GM12878 (cell line): ENCODE measurements around the gene ERVV-1. TPM values are rescaled to one million over a fixed set of nuclear protein-coding genes. Genes with fewer than 3 reads are reported as not detected.

Experiments
- ASH2L ChIP-seq: fragments of 300-600, 200-600 bp; sonication (generic); IDR thresholded peaks from 2 replicates; pipeline ENCODE4 v1.6.1; 2017; ENCODE audit warnings: low read depth, mild to moderate bottlenecking, borderline replicate concordance
- ATF7 ChIP-seq: fragments of 450-650 bp; IDR thresholded peaks from 2 replicates; pipeline ENCODE4 v1.6.1; 2016; ENCODE audit warnings: low read depth, mild to moderate bottlenecking
- EGR1 ChIP-seq, 2 experiments: IDR thresholded peaks; 1 replicate in 1 of 2; 2 replicates in 1 of 2; pipeline ENCODE4 v1.6.1; 2011 to 2012; ENCODE audit warnings: low read depth in 2 of 2, low read length in 2 of 2, borderline replicate concordance in 1 of 2, mild to moderate bottlenecking in 1 of 2, moderate library complexity in 1 of 2
- ETV6 ChIP-seq, 2 experiments: fragments of 450-650 bp in 1 of 2; IDR thresholded peaks in 1 of 2; conservative IDR thresholded peaks in 1 of 2; 2 replicates each; pipeline ENCODE4 v1.6.1; 2014; ENCODE audit warnings: antibody characterized with exemption in 1 of 2, borderline replicate concordance in 1 of 2, low read depth in 1 of 2, mild to moderate bottlenecking in 1 of 2, moderate library complexity in 1 of 2
- HCFC1 ChIP-seq: fragments of 150-350 bp; IDR thresholded peaks from 2 replicates; pipeline ENCODE4 v1.6.1; 2014; ENCODE audit warnings: low read length
- JUNB ChIP-seq: IDR thresholded peaks from 2 replicates; pipeline ENCODE4 v1.6.1; 2016; ENCODE audit warnings: antibody characterized with exemption, mild to moderate bottlenecking
- KAT2A ChIP-seq: conservative IDR thresholded peaks from 2 replicates; pipeline ENCODE4 v1.6.1; 2011; ENCODE audit warnings: low read depth, low read length; ENCODE audit not compliant: control insufficient read depth
- NR2F1 ChIP-seq: fragments of 450-650 bp; conservative IDR thresholded peaks from 2 replicates; pipeline ENCODE4 v1.6.1; 2017; ENCODE audit warnings: mild to moderate bottlenecking
- PAX5 ChIP-seq: IDR thresholded peaks from 2 replicates; pipeline ENCODE4 v1.6.1; 2011; ENCODE audit warnings: low read depth, low read length, borderline replicate concordance
- RAD51 ChIP-seq: fragments of 450-650 bp; IDR thresholded peaks from 2 replicates; pipeline ENCODE4 v1.6.1; 2016; ENCODE audit warnings: moderate library complexity, mild to moderate bottlenecking, inconsistent platforms
- polyA plus RNA-seq, 11 experiments: library from polyadenylated mRNA; depleted of rRNA in 4 of 11; unstranded in 6 of 11; stranded (reverse) in 5 of 11; fragments of >200 nt; fragmentation: Nextera tagmentation in 4 of 11; fragmentation: Illumina TruSeq in 1 of 11; extraction: Ambion mirVana in 4 of 11; extraction: Trizol in 1 of 11; gene quantifications; 1 replicate in 1 of 11; 2 replicates in 10 of 11; pipeline versions ENCODE4 v1.2.1 to v1.2.3, GENCODE V29; 2011 to 2016; ENCODE audit warnings: inconsistent platforms in 2 of 11, missing spikeins in 2 of 11, low read depth in 1 of 11
- total RNA-seq, 4 experiments: library from RNA; depleted of rRNA in 3 of 4; stranded (reverse); fragments of >200 nt in 3 of 4; fragmentation: Illumina TruSeq in 1 of 4; extraction: Trizol in 1 of 4; gene quantifications; 2 replicates each; pipeline versions ENCODE4 v1.2.1 to v1.2.3, GENCODE V29; 2013 to 2021
- TF ChIP-seq, protein P1 (sequence below): fragments of 450-650 bp; formaldehyde crosslinking; IDR thresholded peaks from 2 replicates; pipeline ENCODE4 v1.5.0; 2022; ENCODE audit warnings: mild to moderate bottlenecking, missing genetic modification characterization
- TF ChIP-seq, protein P2 (sequence below): IDR thresholded peaks from 2 replicates; pipeline ENCODE4 v1.6.1; 2012; ENCODE audit warnings: mild to moderate bottlenecking, low read depth, low read length
- TF ChIP-seq, protein P3 (sequence below): IDR thresholded peaks from 2 replicates; pipeline ENCODE4 v1.6.1; 2011; ENCODE audit warnings: borderline replicate concordance, low read depth, mild to moderate bottlenecking, moderate library complexity, low read length; ENCODE audit not compliant: insufficient read depth, poor library complexity, severe bottlenecking

Gene ERVV-1
- total and polyA plus RNA-seq, 10 of the 15 experiments (the other 5 are each of a cell fraction or from before 2014, with no cell fraction given): 0.05 TPM; not detected in 9

DNA sequence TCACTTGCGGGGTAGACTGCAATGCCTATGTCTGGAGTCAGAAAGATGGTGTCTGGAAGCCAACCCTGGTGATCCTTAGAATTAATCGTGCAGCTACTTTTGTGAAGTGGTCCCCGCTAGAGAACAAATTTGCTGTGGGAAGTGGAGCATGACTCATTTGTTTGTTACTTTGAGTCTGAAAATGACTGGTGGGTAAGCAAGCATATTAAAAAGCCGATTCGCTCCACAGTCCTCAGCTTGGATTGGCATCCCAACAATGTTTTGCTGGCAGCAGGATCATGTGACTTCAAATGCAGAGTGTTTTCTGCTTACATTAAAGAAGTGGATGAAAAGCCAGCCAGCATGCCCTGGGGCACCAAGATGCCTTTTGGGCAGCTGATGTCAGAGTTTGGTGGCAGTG lies 9.5 kb upstream of the ERVV-1 start (continued):
- TF ChIP-seq, protein P1, sequence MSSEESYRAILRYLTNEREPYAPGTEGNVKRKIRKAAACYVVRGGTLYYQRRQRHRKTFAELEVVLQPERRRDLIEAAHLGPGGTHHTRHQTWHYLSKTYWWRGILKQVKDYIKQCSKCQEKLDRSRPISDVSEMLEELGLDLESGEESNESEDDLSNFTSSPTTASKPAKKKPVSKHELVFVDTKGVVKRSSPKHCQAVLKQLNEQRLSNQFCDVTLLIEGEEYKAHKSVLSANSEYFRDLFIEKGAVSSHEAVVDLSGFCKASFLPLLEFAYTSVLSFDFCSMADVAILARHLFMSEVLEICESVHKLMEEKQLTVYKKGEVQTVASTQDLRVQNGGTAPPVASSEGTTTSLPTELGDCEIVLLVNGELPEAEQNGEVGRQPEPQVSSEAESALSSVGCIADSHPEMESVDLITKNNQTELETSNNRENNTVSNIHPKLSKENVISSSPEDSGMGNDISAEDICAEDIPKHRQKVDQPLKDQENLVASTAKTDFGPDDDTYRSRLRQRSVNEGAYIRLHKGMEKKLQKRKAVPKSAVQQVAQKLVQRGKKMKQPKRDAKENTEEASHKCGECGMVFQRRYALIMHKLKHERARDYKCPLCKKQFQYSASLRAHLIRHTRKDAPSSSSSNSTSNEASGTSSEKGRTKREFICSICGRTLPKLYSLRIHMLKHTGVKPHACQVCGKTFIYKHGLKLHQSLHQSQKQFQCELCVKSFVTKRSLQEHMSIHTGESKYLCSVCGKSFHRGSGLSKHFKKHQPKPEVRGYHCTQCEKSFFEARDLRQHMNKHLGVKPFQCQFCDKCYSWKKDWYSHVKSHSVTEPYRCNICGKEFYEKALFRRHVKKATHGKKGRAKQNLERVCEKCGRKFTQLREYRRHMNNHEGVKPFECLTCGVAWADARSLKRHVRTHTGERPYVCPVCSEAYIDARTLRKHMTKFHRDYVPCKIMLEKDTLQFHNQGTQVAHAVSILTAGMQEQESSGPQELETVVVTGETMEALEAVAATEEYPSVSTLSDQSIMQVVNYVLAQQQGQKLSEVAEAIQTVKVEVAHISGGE (CRISPR knock-in tag): no peak
- no peak for TF ChIP-seq RAD51
- TF ChIP-seq, protein P2, sequence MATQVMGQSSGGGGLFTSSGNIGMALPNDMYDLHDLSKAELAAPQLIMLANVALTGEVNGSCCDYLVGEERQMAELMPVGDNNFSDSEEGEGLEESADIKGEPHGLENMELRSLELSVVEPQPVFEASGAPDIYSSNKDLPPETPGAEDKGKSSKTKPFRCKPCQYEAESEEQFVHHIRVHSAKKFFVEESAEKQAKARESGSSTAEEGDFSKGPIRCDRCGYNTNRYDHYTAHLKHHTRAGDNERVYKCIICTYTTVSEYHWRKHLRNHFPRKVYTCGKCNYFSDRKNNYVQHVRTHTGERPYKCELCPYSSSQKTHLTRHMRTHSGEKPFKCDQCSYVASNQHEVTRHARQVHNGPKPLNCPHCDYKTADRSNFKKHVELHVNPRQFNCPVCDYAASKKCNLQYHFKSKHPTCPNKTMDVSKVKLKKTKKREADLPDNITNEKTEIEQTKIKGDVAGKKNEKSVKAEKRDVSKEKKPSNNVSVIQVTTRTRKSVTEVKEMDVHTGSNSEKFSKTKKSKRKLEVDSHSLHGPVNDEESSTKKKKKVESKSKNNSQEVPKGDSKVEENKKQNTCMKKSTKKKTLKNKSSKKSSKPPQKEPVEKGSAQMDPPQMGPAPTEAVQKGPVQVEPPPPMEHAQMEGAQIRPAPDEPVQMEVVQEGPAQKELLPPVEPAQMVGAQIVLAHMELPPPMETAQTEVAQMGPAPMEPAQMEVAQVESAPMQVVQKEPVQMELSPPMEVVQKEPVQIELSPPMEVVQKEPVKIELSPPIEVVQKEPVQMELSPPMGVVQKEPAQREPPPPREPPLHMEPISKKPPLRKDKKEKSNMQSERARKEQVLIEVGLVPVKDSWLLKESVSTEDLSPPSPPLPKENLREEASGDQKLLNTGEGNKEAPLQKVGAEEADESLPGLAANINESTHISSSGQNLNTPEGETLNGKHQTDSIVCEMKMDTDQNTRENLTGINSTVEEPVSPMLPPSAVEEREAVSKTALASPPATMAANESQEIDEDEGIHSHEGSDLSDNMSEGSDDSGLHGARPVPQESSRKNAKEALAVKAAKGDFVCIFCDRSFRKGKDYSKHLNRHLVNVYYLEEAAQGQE: no peak
- TF ChIP-seq EGR1 (IDR thresholded peaks at IDR 0.05; ENCODE audit: borderline replicate concordance in 1 of 2, low read depth in 2 of 2, low read length in 2 of 2): no peak
- TF ChIP-seq ASH2L: no peak
- TF ChIP-seq NR2F1: no peak
- no peak for TF ChIP-seq KAT2A
- TF ChIP-seq, protein P3, sequence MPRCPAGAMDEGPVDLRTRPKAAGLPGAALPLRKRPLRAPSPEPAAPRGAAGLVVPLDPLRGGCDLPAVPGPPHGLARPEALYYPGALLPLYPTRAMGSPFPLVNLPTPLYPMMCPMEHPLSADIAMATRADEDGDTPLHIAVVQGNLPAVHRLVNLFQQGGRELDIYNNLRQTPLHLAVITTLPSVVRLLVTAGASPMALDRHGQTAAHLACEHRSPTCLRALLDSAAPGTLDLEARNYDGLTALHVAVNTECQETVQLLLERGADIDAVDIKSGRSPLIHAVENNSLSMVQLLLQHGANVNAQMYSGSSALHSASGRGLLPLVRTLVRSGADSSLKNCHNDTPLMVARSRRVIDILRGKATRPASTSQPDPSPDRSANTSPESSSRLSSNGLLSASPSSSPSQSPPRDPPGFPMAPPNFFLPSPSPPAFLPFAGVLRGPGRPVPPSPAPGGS: no peak
- TF ChIP-seq ETV6 (conservative IDR thresholded peaks at IDR 0.05 in 1 of 2, IDR thresholded peaks at IDR 0.05 in 1 of 2; ENCODE audit: borderline replicate concordance in 1 of 2, low read depth in 1 of 2): no peak
- no peak for TF ChIP-seq HCFC1
- no peak for TF ChIP-seq ATF7
- TF ChIP-seq JUNB: no peak
- TF ChIP-seq PAX5: no peak
